Kidney (tissue), 14 donors: ENCODE results near the gene DOK4. TPM values are rescaled to one million over a fixed set of nuclear protein-coding genes. Genes with fewer than 3 reads are reported as not detected.

Experiments used
- DNase-seq, 5 donors: peaks; one replicate each; pipeline ENCODE4 v3.0.0-alpha.2; 2013 to 2020
- FAIRE-seq: peaks from 2 replicates; lab custom pipeline; 2012; peaks lifted over from hg19 to GRCh38; lab: Jason Lieb, UNC
- H3K27ac ChIP-seq, 2 donors: one replicate each; pipeline ENCODE4 v1.7.0; 2013; ENCODE audit warnings: low read depth in 2 of 2, low read length in 2 of 2, inconsistent platforms in 1 of 2
- H3K27me3 ChIP-seq: one replicate; pipeline ENCODE4 v1.7.1; 2013; ENCODE audit warnings: low read length, inconsistent platforms; ENCODE audit not compliant: control insufficient read depth, insufficient read depth
- H3K36me3 ChIP-seq, 3 donors: one replicate each; pipeline versions ENCODE4 v1.7.0 to v1.7.1; 2013; ENCODE audit warnings: low read length in 3 of 3, control low read depth in 1 of 3, inconsistent platforms in 1 of 3; ENCODE audit not compliant: insufficient read depth in 3 of 3, control insufficient read depth in 2 of 3
- H3K4me1 ChIP-seq, 3 donors: one replicate each; pipeline versions ENCODE4 v1.7.0 to v1.7.1; 2013; ENCODE audit warnings: low read length in 3 of 3, inconsistent platforms in 1 of 3, low read depth in 1 of 3; ENCODE audit not compliant: control insufficient read depth in 2 of 3, insufficient read depth in 2 of 3
- H3K4me3 ChIP-seq, 3 donors: one replicate each; pipeline versions ENCODE4 v1.7.0 to v1.8.1; 2013; ENCODE audit warnings: low read length in 3 of 3, control low read depth in 1 of 3, inconsistent platforms in 1 of 3
- H3K9ac ChIP-seq, 3 donors: one replicate each; pipeline versions ENCODE4 v1.7.0 to v1.7.1; 2013; ENCODE audit warnings: low read length in 3 of 3, control low read depth in 1 of 3, inconsistent platforms in 1 of 3
- H3K9me3 ChIP-seq, 3 donors: one replicate each; pipeline versions ENCODE4 v1.7.0 to v1.7.1; 2013; ENCODE audit warnings: low read length in 3 of 3, control low read depth in 1 of 3, inconsistent platforms in 1 of 3; ENCODE audit not compliant: control insufficient read depth in 2 of 3, insufficient read depth in 1 of 3
- intact Hi-C: fragments of 100-400 bp; cut with DNase I; formaldehyde crosslinking; loops from one replicate; pipeline ENCODE4 v1.11.1; 2022
- polyA plus RNA-seq: library from polyadenylated mRNA; stranded (reverse); fragments of 350-450 nt; fragmentation: Illumina TruSeq; extraction: RNeasy Lipid Tissue Mini Kit (QIAGEN cat#74804); gene quantifications from one replicate; pipeline ENCODE4 v1.2.3, GENCODE V29; 2014; ENCODE audit warnings: low read depth, low replicate concordance; ENCODE audit not compliant: insufficient read depth
- total RNA-seq: library from RNA; stranded (reverse); fragmentation: NEBNext Ultra II Directional; extraction: Animal tissue kit (Norgen Biotek cat#: 25700); gene quantifications from one replicate; pipeline ENCODE4 v1.2.1, GENCODE V29; 2021
- TF ChIP-seq, protein P1 (sequence below): IDR thresholded peaks from 3 replicates; pipeline ENCODE4 v1.5.1; 2012; ENCODE audit warnings: mild to moderate bottlenecking, moderate library complexity, borderline replicate concordance; ENCODE audit not compliant: insufficient read depth; ENCODE audit errors: extremely low read depth
- donor health status: control.
- donor health status: control.
- donor health status: control.
- donor health status: control.
- donor health status: control.
- donor health status: DM: yes; HTN: yes; CAD: no.
- donor health status: Normal renal cell carcinoma (clear cell type).

The DOK4 gene
- total and polyA plus RNA-seq, 2 donors from 2014 or later, result 57.2 to 63.7 TPM

DNA sequence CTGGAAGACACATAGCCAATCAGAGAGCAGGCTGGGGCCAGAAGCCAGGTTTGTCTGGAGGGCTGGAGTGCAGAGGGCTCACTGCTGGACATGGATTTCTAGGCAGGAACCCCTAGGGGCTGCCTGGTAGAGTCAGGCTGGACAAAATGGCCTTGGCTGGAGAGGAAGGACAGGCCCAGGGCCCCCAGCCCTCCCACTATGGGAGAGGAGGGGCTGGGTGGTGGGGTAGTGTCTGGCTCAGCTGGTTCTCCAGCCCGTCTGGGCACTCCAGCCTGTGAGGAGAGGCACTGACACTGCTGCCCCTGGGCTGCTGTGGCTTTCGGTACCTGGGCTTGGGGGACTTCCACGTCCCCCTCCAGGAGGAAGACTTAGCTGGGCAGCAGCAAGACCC, 21.7 kb upstream of the DOK4 start:
- H3K9me3 ChIP-seq, result no peaks in the 10 kb centered on the region
- TF ChIP-seq, protein P1, sequence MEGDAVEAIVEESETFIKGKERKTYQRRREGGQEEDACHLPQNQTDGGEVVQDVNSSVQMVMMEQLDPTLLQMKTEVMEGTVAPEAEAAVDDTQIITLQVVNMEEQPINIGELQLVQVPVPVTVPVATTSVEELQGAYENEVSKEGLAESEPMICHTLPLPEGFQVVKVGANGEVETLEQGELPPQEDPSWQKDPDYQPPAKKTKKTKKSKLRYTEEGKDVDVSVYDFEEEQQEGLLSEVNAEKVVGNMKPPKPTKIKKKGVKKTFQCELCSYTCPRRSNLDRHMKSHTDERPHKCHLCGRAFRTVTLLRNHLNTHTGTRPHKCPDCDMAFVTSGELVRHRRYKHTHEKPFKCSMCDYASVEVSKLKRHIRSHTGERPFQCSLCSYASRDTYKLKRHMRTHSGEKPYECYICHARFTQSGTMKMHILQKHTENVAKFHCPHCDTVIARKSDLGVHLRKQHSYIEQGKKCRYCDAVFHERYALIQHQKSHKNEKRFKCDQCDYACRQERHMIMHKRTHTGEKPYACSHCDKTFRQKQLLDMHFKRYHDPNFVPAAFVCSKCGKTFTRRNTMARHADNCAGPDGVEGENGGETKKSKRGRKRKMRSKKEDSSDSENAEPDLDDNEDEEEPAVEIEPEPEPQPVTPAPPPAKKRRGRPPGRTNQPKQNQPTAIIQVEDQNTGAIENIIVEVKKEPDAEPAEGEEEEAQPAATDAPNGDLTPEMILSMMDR, result no peak
- H3K4me3 ChIP-seq, result no peak overlapping the region
- no peak overlapping the region for H3K9ac ChIP-seq
- intact Hi-C loops, result no loop called here
- H3K36me3 ChIP-seq, result no peaks in the 10 kb centered on the region
- H3K27ac ChIP-seq, result no peak overlapping the region
- H3K4me1 ChIP-seq, result peaks cover 2 to 11% (median 3%) of the 10 kb centered on the region in 3 donors
- peak in 1 of 5 donors; percentile 55 for DNase-seq
- no peak for FAIRE-seq
- no peaks in the 10 kb centered on the region for H3K27me3 ChIP-seq

DNA sequence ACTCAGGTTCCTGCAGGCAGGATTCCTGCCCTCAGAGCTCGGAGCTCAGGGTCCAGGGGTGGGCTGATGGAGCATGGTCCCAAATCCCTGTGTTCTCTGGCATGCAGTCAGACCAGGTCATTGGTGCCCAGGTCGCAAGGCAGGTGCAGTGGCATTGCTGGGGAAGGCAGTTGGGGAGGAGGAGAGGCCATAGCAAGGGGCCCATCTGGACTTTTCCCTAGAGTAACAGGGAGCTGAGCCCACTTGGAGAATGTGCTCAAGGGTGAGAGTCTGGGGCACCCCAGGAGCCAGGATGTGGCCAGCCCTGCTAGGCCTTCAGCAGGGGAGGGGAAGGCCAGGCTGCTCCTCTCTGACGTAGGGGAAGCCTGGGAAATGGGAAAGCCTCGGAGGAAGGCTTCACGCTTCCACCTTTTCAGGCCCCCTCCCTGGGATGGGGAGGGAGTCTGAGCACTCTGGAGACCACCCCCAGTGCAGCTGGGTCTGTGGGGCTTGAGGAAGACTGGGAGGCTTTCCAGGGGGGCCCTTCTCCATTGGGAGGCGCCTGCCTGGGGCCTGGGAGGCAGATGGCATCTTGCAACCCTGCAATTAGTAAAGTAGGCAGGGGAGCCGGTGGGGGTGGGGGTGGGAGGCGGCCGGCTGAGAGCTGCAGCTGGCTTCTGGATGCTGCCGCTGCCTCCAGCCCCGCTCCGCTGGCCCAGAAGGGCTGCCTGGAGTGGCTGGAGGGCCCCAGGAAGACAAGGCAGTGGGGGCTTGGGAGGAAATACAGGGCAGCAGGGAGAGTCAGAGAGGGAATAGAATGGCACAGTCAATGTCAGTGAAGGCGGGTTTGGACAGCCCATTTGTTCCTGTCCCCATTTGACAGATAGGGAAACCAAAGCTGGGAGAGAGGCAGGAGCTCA, 21.1 kb upstream of the DOK4 start:
- peaks cover 0 to 5% (median 0%) of the 10 kb centered on the region in 3 donors for H3K4me1 ChIP-seq
- no peaks in the 10 kb centered on the region for H3K36me3 ChIP-seq
- H3K9me3 ChIP-seq, result no peaks in the 10 kb centered on the region
- H3K4me3 ChIP-seq, result no peak overlapping the region
- no peak overlapping the region for H3K27ac ChIP-seq
- H3K9ac ChIP-seq, result no peak overlapping the region
- FAIRE-seq (no peak), DNase-seq (peak in 2 of 5 donors; percentile 28 to 56)
- H3K27me3 ChIP-seq, result no peaks in the 10 kb centered on the region
- TF ChIP-seq, protein P1, result no peak
- intact Hi-C loops, result no loop called here

- Histone ChIP-seq H3K4me3 (no peak overlapping the region), H3K9me3 (no peaks in the 10 kb centered on the region), H3K4me1 (peaks cover 0 to 5% (median 0%) of the 10 kb centered on the region in 3 donors), H3K27me3 (no peaks in the 10 kb centered on the region), H3K27ac (no peak overlapping the region), H3K9ac (no peak overlapping the region), H3K36me3 (no peaks in the 10 kb centered on the region)
- no peak for FAIRE-seq
- peak in 1 of 5 donors; percentile 37 for DNase-seq
- TF ChIP-seq, protein P1, result no peak
- intact Hi-C loops, result no loop called here
These were observed 18.9 kb upstream of the DOK4 start for GRCh38 chr16:57505169-57505568.
